Gastroesophageal sphincter (tissue), 4 donors: Measurements from ENCODE around the gene MED25. TPM values are rescaled to one million over a fixed set of nuclear protein-coding genes. Genes with fewer than 3 reads are reported as not detected.
A peak's percentile ranks its signal among the peaks of the same experiment; 100 is the strongest.

Experiments used
- ATAC-seq: fragments of 150-250 bp; one replicate; pipeline ENCODE4 v1.9.1; 2016; ENCODE audit warnings: mild to moderate bottlenecking, moderate library complexity
- H3K27ac ChIP-seq, 4 donors: fragments of 200-600 bp; sonication (generic) in 3 of 4; 1 replicate in 3 of 4; 2 replicates in 1 of 4; pipeline ENCODE4 v1.5.1; 2016 to 2019
- H3K27me3 ChIP-seq: fragments of 200-600 bp; sonication (generic); one replicate; pipeline ENCODE4 v1.5.1; 2019
- H3K36me3 ChIP-seq, 2 donors: fragments of 200-600 bp; sonication (generic); one replicate each; pipeline ENCODE4 v1.5.1; 2019; ENCODE audit warnings: control low read depth in 1 of 2
- H3K4me1 ChIP-seq, 3 donors: fragments of 200-600 bp; sonication (generic); 1 replicate in 2 of 3; 2 replicates in 1 of 3; pipeline ENCODE4 v1.5.1; 2016 to 2019; ENCODE audit warnings: control low read depth in 2 of 3
- H3K4me3 ChIP-seq, 2 donors: fragments of 200-600 bp; sonication (generic); one replicate each; pipeline ENCODE4 v1.5.1; 2019; ENCODE audit warnings: mild to moderate bottlenecking in 1 of 2, moderate library complexity in 1 of 2
- H3K9me3 ChIP-seq, 3 donors: fragments of 200-600 bp; sonication (generic); one replicate each; pipeline ENCODE4 v1.5.1; 2017 to 2019; ENCODE audit warnings: control low read depth in 2 of 3
- EP300 ChIP-seq: sonication (generic); formaldehyde crosslinking; IDR thresholded peaks from one replicate; pipeline ENCODE4 v1.6.1; 2017; ENCODE audit warnings: antibody characterized with exemption, mild to moderate bottlenecking
- POLR2A ChIP-seq, 2 donors: fragments of 450-650 bp; IDR thresholded peaks; one replicate each; pipeline ENCODE4 v1.6.1; 2017; ENCODE audit warnings: antibody characterized with exemption in 2 of 2, mild to moderate bottlenecking in 2 of 2, moderate library complexity in 1 of 2
- POLR2AphosphoS5 ChIP-seq: sonication (generic); formaldehyde crosslinking; IDR thresholded peaks from one replicate; pipeline ENCODE4 v1.6.1; 2017; ENCODE audit warnings: antibody characterized with exemption
- WGBS, 2 donors: methylation state at CpG; one replicate each; pipeline ENCODE4 v1.1.5; 2018; ENCODE audit warnings: low coverage in 1 of 2; 5-methylcytosine and 5-hydroxymethylcytosine counted together
- total RNA-seq, 4 donors: library from RNA; depleted of rRNA; stranded (reverse); fragments of >200 nt; gene quantifications; one replicate each; pipeline ENCODE4 v1.1.0, GENCODE V29; 2016
- TF ChIP-seq, protein P1 (sequence below), 4 experiments: fragments of 200-600 bp in 2 of 4; fragments of 450-650 bp in 2 of 4; sonication (generic) in 1 of 4; IDR thresholded peaks; one replicate each; pipeline ENCODE4 v1.5.1; 2017 to 2019; ENCODE audit warnings: antibody characterized with exemption in 4 of 4, mild to moderate bottlenecking in 2 of 4, moderate library complexity in 2 of 4

MED25 gene
- total RNA-seq, 4 donors from 2014 or later: 26.7 to 36.1 (median 28.7) TPM

DNA sequence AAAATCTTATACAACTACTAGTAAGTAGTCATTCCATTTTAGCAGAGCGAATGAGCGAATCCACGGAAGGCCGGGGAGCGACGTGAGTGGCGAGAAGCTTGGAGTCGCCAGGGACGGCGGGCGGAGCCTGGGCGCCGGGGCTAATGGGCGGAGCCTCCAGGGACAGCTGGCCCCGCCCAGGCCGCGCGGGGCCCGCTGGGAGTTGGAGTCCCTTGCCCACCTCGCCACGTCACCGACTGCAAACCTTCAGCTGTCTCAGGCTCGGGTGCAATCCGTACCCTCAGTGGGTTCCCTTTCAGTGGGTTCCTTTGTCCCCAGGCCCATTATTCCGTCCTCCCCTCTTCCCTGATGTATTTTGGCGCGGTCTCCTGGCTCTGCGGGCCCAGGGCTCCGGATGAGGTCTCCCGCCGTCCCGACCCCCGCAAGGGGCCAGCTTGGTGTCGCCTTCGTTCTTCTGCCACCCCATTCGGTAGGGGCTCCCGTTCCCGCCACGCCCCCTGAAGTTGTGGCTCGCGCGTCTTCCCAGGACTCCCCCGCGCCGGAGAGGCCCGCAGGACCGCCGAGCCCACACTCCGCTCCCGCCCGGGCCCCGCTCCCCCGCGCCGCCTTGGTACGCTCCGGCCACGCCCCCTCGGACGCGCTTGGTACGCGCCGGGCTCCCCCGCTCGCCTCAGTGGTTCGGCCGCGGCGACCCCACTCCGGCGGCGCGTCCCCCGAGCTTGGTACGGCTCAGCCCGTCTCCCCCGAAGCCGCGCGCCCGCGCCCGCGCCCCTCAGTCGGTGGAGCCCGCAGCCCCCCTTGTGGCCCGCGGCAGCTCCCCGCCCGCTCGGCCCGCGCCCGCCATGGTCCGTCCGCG lies 32.6 kb downstream of the MED25 start, which contains the start of gene PTOV1:
TSS of gene PTOV1 (plus strand) at position 673 of the 856 bp plus-strand sequence.
- TF ChIP-seq, protein P1, sequence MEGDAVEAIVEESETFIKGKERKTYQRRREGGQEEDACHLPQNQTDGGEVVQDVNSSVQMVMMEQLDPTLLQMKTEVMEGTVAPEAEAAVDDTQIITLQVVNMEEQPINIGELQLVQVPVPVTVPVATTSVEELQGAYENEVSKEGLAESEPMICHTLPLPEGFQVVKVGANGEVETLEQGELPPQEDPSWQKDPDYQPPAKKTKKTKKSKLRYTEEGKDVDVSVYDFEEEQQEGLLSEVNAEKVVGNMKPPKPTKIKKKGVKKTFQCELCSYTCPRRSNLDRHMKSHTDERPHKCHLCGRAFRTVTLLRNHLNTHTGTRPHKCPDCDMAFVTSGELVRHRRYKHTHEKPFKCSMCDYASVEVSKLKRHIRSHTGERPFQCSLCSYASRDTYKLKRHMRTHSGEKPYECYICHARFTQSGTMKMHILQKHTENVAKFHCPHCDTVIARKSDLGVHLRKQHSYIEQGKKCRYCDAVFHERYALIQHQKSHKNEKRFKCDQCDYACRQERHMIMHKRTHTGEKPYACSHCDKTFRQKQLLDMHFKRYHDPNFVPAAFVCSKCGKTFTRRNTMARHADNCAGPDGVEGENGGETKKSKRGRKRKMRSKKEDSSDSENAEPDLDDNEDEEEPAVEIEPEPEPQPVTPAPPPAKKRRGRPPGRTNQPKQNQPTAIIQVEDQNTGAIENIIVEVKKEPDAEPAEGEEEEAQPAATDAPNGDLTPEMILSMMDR (IDR thresholded peaks at IDR 0.05): peak in 1 of 4 experiments; percentile 23
- TF ChIP-seq POLR2A (IDR thresholded peaks at IDR 0.05) (peak; percentile 71 to 78), EP300 (no peak), POLR2AphosphoS5 (peak; percentile 72)
- Histone ChIP-seq H3K36me3 (peaks cover 0 to 15% of the 10 kb centered on the region in 2 donors), H3K9me3 (no peaks in the 10 kb centered on the region), H3K27ac (peak within 1 kb of the TSS; percentile 97 to 100 (median 98)), H3K4me1 (peaks cover 0 to 43% (median 15%) of the 10 kb centered on the region in 3 donors), H3K4me3 (peak within 1 kb of the TSS; percentile 80 to 98), H3K27me3 (no peaks in the 10 kb centered on the region)
- ATAC-seq: peak; percentile 94
- WGBS, 2 donors: 0 to 1% methylated on average over 2 to 17 of the region's 98 CpGs

- H3K4me1 ChIP-seq: peaks cover 0 to 43% (median 15%) of the 10 kb centered on the region in 3 donors
- 0% methylated on average over 1 of the region's 78 CpGs; no CpG with 5 or more reads in 1 of the 2 donors for WGBS, 2 donors
- H3K36me3 ChIP-seq: peaks cover 0 to 25% of the 10 kb centered on the region in 2 donors
- ATAC-seq: no peak
- no peaks in the 10 kb centered on the region for H3K27me3 ChIP-seq
- TF ChIP-seq EP300 (no peak), POLR2A (IDR thresholded peaks at IDR 0.05) (no peak), POLR2AphosphoS5 (no peak)
- TF ChIP-seq, protein P1 (IDR thresholded peaks at IDR 0.05): no peak
- peak overlapping the region; percentile 80 to 98 for H3K4me3 ChIP-seq
- no peaks in the 10 kb centered on the region for H3K9me3 ChIP-seq
- peak overlapping the region; percentile 97 to 100 (median 98) for H3K27ac ChIP-seq
Measured at GRCh38 chr19:49851456-49852259, 33.6 kb downstream of the MED25 start.

- Histone ChIP-seq H3K4me1 (peaks cover 0 to 48% (median 15%) of the 10 kb centered on the region in 3 donors), H3K36me3 (peaks cover 0 to 35% of the 10 kb centered on the region in 2 donors), H3K27ac (no peak overlapping the region), H3K4me3 (peak overlapping the region in 1 of 2 donors; percentile 98), H3K27me3 (no peaks in the 10 kb centered on the region), H3K9me3 (no peaks in the 10 kb centered on the region)
- TF ChIP-seq, protein P1 (IDR thresholded peaks at IDR 0.05): no peak
- TF ChIP-seq EP300: no peak
- TF ChIP-seq POLR2AphosphoS5: no peak
- no peak for TF ChIP-seq POLR2A (IDR thresholded peaks at IDR 0.05)
- 63 to 66% methylated on average over 11 to 13 of the region's 14 CpGs for WGBS, 2 donors
- no peak for ATAC-seq
Measured at GRCh38 chr19:49852631-49853126, 34.6 kb downstream of the MED25 start.

DNA sequence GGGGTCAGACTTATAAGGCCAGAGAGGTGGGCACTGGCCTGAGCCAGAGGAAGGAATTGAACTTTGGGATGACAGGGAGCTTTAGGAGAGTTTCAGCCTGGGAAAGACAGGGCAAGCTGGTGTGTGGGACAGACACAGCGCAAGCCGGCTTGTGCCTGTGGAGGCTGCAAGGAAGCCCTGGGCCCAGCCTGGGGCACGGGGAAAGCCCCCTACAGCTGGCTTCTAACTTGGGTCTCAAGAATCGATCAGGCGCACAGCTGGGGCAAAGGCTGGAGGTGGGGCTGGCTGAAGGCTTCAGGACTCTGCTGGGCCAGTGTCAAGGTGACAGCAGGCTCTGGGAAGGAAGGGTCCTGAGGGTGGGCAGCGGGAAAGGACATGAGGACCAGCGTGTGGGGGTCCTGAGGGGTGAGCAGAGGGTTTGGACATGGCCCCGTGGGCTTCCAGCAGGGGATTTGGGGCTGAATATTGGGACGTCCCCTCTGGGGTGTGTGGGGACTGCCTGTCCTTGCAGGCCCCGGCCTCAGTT lies 35.8 kb downstream of the MED25 start:
- ATAC-seq: no peak
- H3K4me1 ChIP-seq: peaks cover 0 to 56% (median 15%) of the 10 kb centered on the region in 3 donors
- no peaks in the 10 kb centered on the region for H3K27me3 ChIP-seq
- no peaks in the 10 kb centered on the region for H3K9me3 ChIP-seq
- H3K36me3 ChIP-seq: peaks cover 0 to 47% of the 10 kb centered on the region in 2 donors
- no peak overlapping the region for H3K4me3 ChIP-seq
- TF ChIP-seq POLR2AphosphoS5: no peak
- no peak for TF ChIP-seq POLR2A (IDR thresholded peaks at IDR 0.05)
- TF ChIP-seq, protein P1 (IDR thresholded peaks at IDR 0.05): no peak
- no peak for TF ChIP-seq EP300
- WGBS, 2 donors: 90% methylated on average over 2 of the region's 10 CpGs; no CpG with 5 or more reads in 1 of the 2 donors
- H3K27ac ChIP-seq: peak overlapping the region in 2 of 4 donors; percentile 7 to 24
